Stimulated activated CD8-positive, alpha-beta memory T cell treated with anti-CD3 and anti-CD28 coated beads, Interleukin-4, amount 100 ng/mL, for 1 hour (primary cell): ENCODE measurements around the gene GHR.

Source experiments
- DNase-seq, 2 donors: peaks; one replicate each; pipeline ENCODE4 v3.0.0-alpha.2; 2020; ENCODE audit warnings: low read depth in 2 of 2, low spot score in 1 of 2

GHR gene

DNA sequence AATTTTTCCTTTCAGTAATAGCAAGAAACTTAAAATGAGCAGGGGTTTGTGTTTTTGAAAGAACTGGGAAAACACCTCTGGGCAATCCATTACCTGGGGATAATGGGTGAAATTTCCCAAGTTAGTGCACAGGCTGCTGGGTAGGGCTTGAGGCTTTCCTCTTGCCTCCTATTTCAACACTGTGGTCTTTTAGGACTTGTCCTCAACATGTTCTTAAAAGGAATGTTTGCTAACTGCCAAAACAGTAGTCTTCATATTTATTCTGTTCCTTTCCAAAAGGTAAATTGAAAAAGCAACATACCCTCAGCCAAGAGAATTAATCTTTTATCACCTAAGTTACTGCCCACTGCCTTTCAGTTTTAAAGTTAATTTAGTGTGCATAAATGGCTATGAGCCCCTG is 175.1 kb downstream of the GHR start:
- DNase-seq: no peak

DNA sequence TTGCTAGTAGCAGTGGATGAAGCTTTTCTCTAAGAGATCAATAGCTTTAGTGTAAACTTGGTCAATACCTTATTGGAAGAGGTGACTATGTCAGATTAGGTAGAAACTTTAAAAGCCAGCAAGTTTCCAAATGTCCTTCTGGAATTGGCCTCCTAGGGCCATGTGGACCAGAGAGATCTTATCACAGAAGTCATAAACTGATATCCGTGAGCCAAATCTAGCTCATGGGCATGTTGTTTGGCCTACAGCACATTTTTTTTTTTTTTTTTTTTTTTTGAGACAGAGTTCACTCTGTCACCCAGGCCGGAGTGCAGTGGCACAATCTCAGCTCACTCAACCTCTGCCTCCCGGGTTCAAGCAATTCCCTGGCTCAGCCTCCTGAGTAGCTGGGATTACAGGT is 175.9 kb downstream of the GHR start:
- no peak for DNase-seq

DNA sequence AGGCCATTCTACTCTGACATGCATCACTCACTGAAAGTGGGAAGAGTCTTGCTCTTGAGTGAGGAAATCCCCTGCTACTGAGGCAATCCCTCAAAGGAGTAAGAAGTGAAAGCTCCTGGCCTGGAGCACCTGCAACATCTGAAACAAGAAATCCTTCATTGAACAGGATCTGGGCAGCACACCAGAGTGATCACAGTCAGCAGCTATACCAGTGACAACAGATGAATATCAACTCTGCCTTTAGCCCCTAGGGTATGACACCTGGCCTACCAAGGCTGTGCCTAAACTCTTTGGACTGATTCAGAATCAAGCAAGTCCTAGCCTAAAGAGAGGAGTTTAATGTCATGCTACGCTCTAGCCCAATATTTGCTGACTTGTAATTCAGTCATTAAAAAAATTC is 177.2 kb downstream of the GHR start:
- DNase-seq: no peak

DNA sequence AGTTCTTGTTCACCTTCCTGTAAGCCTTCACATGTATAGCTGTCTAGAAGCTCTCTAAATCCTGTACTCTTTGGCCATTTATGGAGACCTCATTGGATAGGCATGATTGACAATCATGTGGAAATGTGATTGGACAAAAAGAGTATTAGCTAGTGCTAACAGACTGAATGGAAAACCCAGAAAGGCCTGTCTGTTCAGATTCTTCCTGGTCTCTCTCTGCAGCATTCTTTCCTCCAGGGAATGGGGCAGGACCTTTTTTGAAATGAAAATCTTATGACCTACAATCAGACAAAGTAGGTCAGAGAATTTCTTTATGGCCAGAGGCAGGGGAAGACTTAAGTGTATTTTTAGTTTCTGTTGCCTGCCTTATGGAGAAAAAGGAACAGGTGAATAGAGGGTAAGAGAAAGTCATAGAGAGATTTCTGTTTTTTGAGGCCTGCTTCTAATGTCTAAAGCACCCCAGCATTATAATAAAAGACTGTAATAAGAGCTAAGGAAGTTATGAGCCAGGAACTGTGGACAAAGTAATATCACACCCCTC is 181.0 kb downstream of the GHR start:
- DNase-seq: no peak

DNA sequence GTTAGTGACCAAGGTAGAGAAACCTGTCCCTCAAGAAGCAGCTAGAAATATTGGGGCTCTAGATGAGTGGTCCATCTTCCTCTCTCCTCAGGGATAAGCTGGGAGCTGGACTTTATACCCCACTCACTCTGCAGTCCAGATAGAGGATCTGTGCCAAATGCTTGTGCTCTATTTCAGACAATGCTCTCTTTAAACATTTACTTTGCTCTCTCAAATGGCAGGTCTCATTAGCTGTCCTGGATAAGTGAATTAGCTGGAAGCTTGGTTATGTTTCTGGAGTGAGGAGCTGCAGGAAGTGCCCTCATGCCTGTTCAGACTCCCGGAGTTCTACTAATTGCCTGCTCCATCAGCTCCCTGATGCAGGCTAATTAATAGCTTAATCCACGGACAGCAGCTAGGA is 182.3 kb downstream of the GHR start:
- DNase-seq: no peak

DNA sequence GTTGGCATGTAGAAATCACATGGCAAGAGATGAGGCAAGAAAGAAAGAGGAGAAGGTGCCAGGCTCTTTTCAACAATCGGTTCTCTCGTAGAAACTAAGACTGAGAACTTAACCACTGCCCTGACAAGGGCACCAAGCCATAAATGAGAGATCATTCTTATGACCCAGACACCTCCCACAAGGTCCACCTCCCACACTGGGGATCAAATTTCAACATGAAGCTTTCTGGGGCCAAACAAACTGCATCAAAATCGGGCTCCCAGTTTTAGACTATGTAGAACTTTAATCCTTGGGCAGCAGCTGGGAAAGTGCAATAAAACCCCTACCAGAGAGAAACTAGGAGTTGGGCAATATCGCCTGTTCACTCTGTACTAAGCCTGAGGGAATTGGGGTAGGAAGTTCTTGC is 183.2 kb downstream of the GHR start:
- DNase-seq: no peak

DNA sequence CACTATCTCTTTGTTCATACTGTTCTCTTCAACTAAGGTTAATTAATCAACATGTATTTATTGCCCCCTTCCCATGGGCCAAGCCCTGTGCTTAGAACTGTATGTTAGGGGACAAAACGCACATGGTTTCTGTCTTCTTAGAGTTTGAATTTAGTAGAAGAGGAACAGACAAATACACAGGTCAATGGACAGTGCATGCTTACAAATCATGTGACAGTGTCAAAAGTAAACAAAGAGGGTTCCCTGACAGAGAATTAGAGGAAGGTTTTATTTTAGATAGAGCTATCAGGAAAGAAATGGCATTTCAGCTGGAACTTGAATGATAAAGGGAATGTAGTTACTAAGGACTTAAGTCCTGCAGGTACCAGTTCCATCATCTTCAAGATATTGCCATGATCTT is 188.2 kb downstream of the GHR start:
- no peak for DNase-seq

DNA sequence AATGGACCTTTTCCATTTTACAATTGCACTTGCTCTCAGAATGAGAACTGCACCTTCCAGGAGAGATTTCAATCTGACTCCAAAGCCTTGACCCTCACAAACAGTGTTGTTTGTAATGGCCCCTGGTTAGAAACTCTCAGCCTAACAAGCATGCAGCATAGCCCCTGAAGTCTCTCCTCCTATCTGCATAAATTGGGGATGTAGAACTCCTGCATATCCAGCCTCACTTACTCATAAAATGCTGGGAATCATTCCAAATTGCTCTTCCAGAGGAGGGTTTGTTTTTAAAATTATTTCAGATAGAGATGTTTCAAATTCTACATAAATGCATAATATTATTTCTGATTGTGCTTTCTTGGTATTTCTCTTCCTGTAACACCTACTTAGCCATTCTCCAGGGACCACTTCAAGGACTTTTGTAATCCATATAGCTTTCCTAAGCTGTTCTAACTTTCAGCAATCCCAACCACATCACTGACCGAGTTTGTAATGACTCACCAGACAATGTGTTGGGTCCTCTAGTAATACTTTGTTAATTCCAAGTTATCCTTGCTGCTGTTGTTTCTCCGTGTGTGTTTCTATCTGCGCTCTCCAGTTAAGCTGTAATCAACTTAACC is 189.6 kb downstream of the GHR start:
- no peak for DNase-seq

DNA sequence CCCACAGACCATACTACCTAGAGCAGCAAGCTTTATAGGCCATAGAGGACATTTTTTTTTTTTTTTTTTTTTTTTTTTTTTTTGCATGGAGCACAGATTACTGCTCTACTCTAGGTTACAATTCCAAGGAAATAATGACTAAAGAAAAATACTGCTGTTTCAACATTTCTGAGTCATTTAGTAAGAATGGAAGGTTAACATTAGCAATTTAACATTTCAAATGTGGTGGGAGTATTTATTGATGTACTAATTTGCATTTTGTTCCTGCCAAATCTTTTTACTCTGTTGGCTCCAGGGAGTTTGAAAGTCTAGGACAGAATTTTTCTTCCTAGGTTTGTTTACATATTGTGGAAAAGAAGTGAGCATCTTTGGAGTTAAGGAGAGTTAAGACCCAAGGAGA is 191.3 kb downstream of the GHR start:
- no peak for DNase-seq

DNA sequence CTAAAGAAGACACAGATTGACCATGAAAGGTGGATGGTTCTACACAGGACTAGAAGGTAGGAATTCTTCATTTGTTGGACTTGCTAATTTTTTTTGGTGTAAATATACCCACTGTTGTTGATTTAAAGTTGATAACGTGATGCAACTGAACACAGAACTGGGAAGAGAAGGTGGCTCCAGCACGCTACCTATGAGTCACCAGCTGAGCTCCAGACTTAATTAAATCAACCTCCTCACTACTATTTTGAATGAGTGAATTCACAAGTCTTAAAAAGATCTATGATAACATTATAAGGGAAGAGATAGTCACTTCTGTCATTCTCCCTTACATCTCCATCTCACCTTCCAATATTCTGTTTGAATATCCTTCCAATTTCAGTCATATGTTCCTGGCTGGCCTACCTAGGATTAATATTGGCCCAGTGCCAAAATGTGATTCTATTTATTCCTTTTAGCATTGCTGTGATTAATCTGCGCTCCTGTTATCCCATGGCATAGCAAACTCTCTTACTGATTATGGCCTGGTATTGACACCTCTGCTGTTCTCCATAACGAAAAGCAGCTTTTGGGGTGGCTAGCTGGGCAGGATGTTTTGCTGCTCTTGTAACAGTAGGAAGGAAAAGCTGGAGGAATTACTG is 197.5 kb downstream of the GHR start:
- DNase-seq: no peak

DNA sequence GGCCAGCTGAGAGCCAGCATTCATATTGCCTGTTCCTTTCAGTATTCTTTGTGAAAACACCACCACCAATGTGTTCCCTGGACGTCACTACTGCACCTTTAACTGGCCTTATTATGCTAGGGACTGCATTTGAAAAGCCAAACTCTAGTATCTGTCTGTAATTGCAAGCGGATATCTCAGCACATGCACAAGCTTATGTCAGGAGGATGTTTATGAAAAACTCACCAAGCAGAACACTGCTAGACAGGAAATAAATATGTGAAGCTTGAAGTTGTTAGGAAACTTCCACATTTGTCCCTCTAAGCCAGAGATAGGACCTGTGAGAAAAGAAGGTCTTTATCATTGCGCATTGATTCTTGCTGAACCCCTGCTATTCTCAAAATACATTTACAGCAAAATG is 198.0 kb downstream of the GHR start:
- no peak for DNase-seq

DNA sequence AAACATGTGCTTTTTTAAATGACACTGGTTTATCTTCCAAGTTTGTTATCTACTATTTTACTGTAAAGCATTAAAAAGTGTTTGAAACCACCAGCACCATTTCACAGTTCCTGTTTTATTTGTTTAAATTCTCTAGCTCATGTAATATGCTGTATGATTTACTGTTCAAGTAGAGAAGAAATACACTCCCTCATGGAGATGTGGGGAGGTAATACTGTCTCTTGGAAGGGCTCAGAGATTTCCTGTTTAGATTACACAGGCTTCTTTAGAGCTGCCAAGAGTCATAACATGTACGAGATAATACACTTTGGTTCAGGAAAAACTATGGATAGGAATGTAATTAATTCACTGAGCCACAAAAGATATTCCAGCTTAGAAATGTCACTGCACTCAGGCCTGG is 198.4 kb downstream of the GHR start:
- DNase-seq: no peak

DNA sequence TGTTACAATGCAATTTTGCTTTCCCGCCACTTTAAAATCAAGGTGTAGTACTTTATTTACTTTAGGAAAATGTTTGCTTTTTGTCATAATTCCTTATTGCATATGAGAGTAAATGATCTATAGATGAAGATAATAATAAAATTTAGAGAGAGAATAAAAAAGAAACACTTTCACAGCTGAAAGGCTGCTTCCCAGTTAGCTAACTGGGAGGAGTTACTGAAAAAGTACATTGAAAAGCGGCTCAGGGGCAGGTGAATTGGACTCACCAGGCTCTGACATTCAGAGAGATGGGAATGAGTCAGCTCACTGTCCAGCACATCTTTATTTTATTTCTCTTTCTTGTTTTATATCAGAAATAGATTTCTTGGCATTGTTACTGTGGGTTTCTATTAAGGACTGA is 201.7 kb downstream of the GHR start:
- no peak for DNase-seq

DNA sequence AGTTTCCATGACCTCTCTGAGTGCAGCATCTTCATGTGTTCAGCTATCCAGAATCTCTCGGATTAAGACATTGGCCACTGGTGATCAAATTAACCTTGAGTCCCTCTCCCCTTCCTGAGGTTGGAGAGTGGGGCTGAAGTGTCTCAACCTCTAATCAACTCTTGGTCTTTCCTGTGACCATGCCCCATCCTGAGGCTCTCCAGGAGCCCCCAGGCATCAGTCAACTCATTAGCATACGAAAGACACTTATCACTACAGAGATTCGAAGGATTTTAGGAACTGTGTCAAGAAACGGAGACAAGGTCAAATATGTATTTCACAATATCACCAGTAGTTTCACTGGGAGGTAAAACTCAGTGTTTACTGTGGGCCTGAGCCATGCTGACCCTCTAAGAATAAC is 203.2 kb downstream of the GHR start:
- DNase-seq: no peak

DNA sequence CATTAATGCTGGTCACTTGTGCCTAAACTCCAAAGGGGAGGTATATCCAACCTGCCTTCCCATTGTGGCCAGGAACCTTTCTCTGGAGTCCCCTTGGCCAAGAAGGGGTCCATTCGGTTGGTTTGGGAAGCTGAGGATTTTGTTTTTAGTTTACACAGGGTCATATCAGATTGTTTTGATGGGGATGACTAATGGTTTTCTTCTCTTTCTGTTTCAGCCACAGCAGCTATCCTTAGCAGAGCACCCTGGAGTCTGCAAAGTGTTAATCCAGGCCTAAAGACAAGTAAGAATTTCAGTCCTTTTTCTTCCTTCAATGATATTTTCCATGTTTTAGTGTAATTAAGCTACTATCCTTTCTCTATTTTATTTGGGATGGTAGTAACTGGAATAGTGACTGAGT is 205.6 kb downstream of the GHR start:
- no peak for DNase-seq

DNA sequence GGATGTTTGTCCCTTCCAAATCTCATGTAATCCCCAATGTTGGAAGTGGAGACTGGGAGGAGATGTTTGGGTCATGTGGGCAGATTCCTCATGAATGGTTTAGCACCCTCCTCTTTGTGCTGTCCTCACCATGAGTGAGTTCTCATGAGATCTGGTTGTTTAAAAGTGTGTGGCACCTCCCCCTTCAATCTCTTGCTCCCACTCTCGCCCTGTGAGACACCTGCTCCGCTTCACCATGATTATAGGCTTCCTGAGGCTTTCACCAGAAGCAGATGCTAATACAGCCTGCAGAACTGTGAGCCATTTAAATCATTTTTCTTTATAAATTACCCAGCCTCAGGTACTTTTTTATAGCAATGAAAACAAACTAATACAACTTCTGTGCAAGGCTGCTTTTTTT is 206.0 kb downstream of the GHR start:
- DNase-seq: no peak

DNA sequence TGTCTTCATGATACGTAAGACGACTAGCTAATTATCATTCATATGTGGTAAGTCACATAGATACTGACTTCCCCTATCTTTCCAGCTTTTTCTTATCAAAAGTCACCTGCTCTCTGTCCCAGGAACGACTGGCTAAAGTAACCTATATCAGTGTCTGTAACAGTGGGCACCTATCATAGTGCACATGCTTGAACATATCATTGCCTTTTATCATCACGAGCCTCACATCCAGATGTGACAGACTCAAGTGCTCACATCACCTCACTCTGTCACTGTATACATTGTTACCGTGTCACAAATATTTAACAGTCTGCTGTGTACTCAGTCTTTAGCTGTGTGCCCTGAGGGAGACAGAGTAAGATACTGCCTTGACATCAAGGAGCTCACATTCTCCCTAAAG is 208.0 kb downstream of the GHR start:
- no peak for DNase-seq

DNA sequence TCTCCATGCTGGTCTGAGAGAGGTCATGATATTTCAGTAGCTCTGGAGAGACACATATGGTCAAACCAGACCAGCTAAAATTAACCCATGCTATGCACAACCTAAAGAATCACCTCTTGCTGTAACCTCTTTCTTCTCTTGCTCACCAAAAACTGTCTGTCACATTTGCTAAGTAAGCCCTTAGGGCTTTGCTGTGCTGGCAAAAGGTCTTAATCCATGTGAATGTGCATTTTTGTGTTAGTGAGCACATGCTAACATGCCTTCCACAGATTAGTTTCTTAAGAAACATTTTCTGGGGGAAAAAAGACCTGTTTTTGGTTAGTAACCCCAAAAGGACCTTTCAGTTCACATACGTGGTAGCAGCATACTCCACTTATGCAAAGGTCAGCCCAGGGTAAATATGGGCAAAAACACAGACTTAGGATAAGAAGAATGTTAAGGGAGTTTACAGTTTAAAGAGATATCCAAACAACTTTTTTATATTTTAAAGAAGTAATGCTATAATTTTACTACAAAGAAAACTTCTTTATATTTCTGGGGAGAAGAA is 209.2 kb downstream of the GHR start:
- DNase-seq: no peak

DNA sequence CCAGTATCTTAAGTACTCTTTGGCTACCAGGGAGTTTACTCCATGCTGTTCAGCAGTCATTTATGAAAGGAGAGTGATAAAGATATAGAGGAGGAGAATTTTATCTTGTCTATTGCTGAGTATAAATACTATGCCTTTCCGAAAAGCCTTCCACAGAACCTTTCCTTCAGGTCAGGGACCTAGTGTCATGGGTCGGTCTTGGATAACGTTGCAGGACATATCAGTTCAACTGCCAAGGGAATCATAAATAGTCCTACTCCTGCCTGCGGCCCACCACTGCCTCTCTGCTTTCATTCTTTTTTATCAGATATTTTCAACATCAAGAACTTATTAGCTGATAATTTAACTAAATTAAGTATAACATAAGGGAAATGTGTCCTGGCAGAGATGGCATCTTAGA is 211.3 kb downstream of the GHR start:
- DNase-seq: no peak

DNA sequence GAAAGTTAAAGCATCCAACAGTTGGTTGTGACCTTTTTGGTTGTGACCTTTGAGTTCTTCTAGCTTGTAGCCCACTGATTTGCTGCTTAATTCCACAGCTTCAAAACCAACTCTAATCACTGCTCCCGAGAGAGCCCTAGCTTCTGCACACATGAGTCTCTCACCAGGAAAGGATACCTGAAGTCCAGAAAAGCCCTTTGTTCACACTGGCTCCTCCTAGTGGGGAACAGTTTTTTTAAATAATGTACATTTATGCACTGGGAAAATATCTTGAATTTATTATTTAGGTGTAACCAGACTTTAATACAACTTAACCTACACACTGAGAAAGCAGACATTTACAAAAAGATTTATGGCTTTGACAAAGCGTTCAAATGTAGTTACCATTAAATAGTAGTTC is 213.2 kb downstream of the GHR start:
- DNase-seq: no peak

DNA sequence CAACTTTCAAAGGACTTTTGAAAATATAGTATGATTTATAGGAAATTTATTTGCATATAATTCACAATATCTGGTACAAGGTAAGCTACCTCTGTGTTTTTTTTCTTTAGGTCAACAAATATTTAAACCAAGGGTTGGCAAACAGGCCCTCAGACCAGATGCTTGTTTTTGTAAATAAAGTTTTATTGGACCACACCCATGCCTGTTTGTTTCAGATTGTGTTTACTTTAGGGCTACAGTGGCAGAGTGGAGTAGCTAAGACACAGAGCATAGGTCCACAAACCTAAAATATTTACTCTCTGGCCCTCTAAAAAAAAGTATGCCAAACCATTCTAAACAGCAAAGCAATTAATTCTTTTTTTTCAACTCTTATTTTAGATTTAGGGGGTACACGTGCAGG is 213.7 kb downstream of the GHR start:
- no peak for DNase-seq

DNA sequence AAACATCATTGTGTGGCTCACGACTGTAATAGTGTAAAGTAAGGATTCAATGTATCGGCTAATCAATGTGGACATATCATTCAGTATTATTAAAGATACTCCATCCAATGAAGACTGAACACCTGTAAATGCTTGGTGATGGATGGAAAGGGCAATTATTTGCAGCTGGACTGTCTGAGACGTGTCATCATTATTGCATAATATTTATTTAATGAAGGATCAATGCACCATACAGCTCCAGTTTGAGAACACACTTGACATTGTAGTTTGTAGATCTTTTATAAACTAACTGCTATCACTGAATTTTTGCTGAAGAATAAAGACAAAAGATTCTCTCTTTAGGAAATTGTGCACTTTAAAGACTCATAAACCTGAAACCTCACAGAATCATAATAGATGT is 215.7 kb downstream of the GHR start:
- DNase-seq: no peak

DNA sequence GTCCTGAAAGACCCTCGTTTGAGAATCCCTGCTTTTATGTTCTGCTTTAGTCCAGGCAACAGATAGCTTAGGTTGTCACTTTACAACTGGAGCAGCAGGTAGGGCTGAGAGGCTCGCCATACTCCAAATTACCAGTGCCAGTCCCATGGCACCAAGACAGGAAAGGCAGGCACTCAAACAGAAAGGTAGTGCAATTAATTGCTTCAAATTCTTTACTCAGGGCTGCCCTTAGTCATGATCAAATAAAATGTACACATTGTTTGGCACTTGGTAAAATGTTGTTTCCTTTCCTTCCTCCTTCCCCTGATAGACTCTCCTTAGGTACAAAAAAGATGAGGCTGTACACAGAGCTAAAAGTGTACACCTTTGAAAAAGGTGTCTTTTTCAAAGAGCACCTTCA is 217.6 kb downstream of the GHR start:
- no peak for DNase-seq
